IMR-90 (cell line): ENCODE results near the gene CACNA1I. TPM values are rescaled to one million over a fixed set of nuclear protein-coding genes. Genes with fewer than 3 reads are reported as not detected.

ENCODE experiments used
- ATAC-seq: fragments of 200-7000 bp; cut with Tn5 transposase; 2 replicates; pipeline ENCODE4 v1.9.1; 2020; ENCODE audit warnings: low read depth, mild to moderate bottlenecking, moderate library complexity
- BruUV-seq: library from RNA; stranded (reverse); fragments of 400-500 nt; replicated peaks from 2 replicates; lab custom pipeline; 2021; lab: Mats Ljungman, UMichigan
- CTCF ChIA-PET: fragments of 300-600 bp; formaldehyde crosslinking; extraction: SDS; loops from one replicate; lab custom pipeline; 2021; ENCODE audit warnings: antibody characterized with exemption; lab: Yijun Ruan, JAX
- POLR2A ChIA-PET: fragments of 300-600 bp; sonication (Branson Sonifier 250); formaldehyde crosslinking; loops from one replicate; lab custom pipeline; 2022; ENCODE audit warnings: antibody characterized with exemption; ENCODE audit not compliant: unreplicated experiment; lab: Charles Lee
- DNase-seq: peaks from one replicate; pipeline ENCODE4 v3.0.0; 2013
- H2AFZ ChIP-seq: replicated peaks from 2 replicates; pipeline ENCODE3; 2013; ENCODE audit warnings: low read length, mild to moderate bottlenecking; ENCODE audit not compliant: poor library complexity
- H2AK5ac ChIP-seq: 2 replicates; pipeline ENCODE4 v1.6.1; 2013; ENCODE audit warnings: low read depth, low read length, inconsistent platforms
- H2AK9ac ChIP-seq: replicated peaks from 2 replicates; pipeline ENCODE3; 2013; ENCODE audit warnings: mild to moderate bottlenecking, low read depth, low read length, moderate library complexity; ENCODE audit not compliant: poor library complexity
- H2BK120ac ChIP-seq: 2 replicates; pipeline ENCODE4 v1.6.1; 2013; ENCODE audit warnings: low read depth, low read length, inconsistent platforms
- H2BK15ac ChIP-seq: 3 replicates; pipeline ENCODE4 v1.6.1; 2013; ENCODE audit warnings: low read depth, low read length, inconsistent platforms
- H2BK20ac ChIP-seq: 2 replicates; pipeline ENCODE4 v1.6.1; 2013; ENCODE audit warnings: low read depth, mild to moderate bottlenecking, inconsistent platforms, low read length, moderate library complexity
- H2BK5ac ChIP-seq: 2 replicates; pipeline ENCODE4 v1.6.1; 2013; ENCODE audit warnings: mild to moderate bottlenecking, low read depth, low read length, inconsistent platforms; ENCODE audit not compliant: poor library complexity, severe bottlenecking
- H3K14ac ChIP-seq: replicated peaks from 2 replicates; pipeline ENCODE4 v1.6.1; 2013; ENCODE audit warnings: low read depth, low read length, inconsistent platforms
- H3K18ac ChIP-seq: 2 replicates; pipeline ENCODE4 v1.6.1; 2013; ENCODE audit warnings: low read depth, low read length, control low read depth
- H3K23ac ChIP-seq: 2 replicates; pipeline ENCODE4 v1.6.1; 2013; ENCODE audit warnings: low read depth, low read length, inconsistent platforms
- H3K27ac ChIP-seq: 2 replicates; pipeline ENCODE4 v1.5.1; 2013; ENCODE audit warnings: mild to moderate bottlenecking, control low read depth, low read length; ENCODE audit not compliant: insufficient read depth
- H3K27me3 ChIP-seq: 2 replicates; pipeline ENCODE4 v1.6.1; 2013; ENCODE audit warnings: low read length; ENCODE audit not compliant: control insufficient read depth, insufficient read depth
- H3K36me3 ChIP-seq: 2 replicates; pipeline ENCODE4 v1.6.1; 2013; ENCODE audit warnings: low read length, mixed read lengths; ENCODE audit not compliant: control insufficient read depth, insufficient read depth
- H3K4ac ChIP-seq: 2 replicates; pipeline ENCODE4 v1.6.1; 2013; ENCODE audit warnings: low read depth, low read length, inconsistent platforms
- H3K4me1 ChIP-seq: 2 replicates; pipeline ENCODE4 v1.6.1; 2013; ENCODE audit warnings: low read length, mixed read lengths; ENCODE audit not compliant: control insufficient read depth, insufficient read depth
- H3K4me2 ChIP-seq: 2 replicates; pipeline ENCODE4 v1.6.1; 2013; ENCODE audit warnings: low read depth, mild to moderate bottlenecking, control low read depth, low read length, moderate library complexity
- H3K4me3 ChIP-seq: 2 replicates; pipeline ENCODE4 v1.5.1; 2013; ENCODE audit warnings: low read depth, mild to moderate bottlenecking, control low read depth, low read length, moderate library complexity; ENCODE audit not compliant: insufficient read depth
- H3K56ac ChIP-seq: 2 replicates; pipeline ENCODE4 v1.6.1; 2013; ENCODE audit warnings: low read length, inconsistent platforms; ENCODE audit not compliant: insufficient read depth; ENCODE audit errors: extremely low read depth
- H3K79me1 ChIP-seq, 2 experiments: 2 replicates each; pipeline ENCODE4 v1.6.1; 2013; ENCODE audit warnings: low read length in 2 of 2, inconsistent platforms in 1 of 2, low read depth in 1 of 2
- H3K9ac ChIP-seq: 2 replicates; pipeline ENCODE4 v1.6.1; 2013; ENCODE audit warnings: low read depth, low read length, control low read depth
- H3K9me1 ChIP-seq: 2 replicates; pipeline ENCODE4 v1.6.1; 2013; ENCODE audit warnings: low read length, inconsistent platforms; ENCODE audit not compliant: insufficient read depth
- H3K9me3 ChIP-seq: 2 replicates; pipeline ENCODE4 v1.6.1; 2013; ENCODE audit warnings: low read length; ENCODE audit not compliant: control insufficient read depth, insufficient read depth
- H4K20me1 ChIP-seq: 2 replicates; pipeline ENCODE4 v1.6.1; 2013; ENCODE audit warnings: low read length, inconsistent platforms; ENCODE audit not compliant: insufficient read depth
- H4K5ac ChIP-seq: 2 replicates; pipeline ENCODE4 v1.6.1; 2013; ENCODE audit warnings: mild to moderate bottlenecking, low read depth, low read length, control low read depth
- H4K8ac ChIP-seq, 2 experiments: 2 replicates each; pipeline ENCODE4 v1.6.1; 2013; ENCODE audit warnings: low read depth in 2 of 2, low read length in 2 of 2, control low read depth in 1 of 2, inconsistent platforms in 1 of 2
- H4K91ac ChIP-seq: 2 replicates; pipeline ENCODE4 v1.6.1; 2013; ENCODE audit warnings: low read depth, low read length, inconsistent platforms; ENCODE audit not compliant: insufficient read depth
- BHLHE40 ChIP-seq: fragments of 150-350 bp; IDR thresholded peaks from 2 replicates; pipeline ENCODE4 v1.6.1; 2016; ENCODE audit warnings: mild to moderate bottlenecking, low read depth, low read length
- CEBPB ChIP-seq: IDR thresholded peaks from 2 replicates; pipeline ENCODE4 v1.6.1; 2012; ENCODE audit warnings: low read depth, low read length, improper control_type of control experiment
- FOS ChIP-seq: fragments of 150-350 bp; IDR thresholded peaks from 2 replicates; pipeline ENCODE4 v1.6.1; 2016; ENCODE audit warnings: low read depth, low read length
- MAFK ChIP-seq: IDR thresholded peaks from 2 replicates; pipeline ENCODE4 v1.6.1; 2012; ENCODE audit warnings: low read depth, low read length, improper control_type of control experiment
- MAZ ChIP-seq: IDR thresholded peaks from 2 replicates; pipeline ENCODE4 v1.6.1; 2012; ENCODE audit warnings: low read depth, mild to moderate bottlenecking, low read length, improper control_type of control experiment, moderate library complexity, borderline replicate concordance
- MXI1 ChIP-seq: IDR thresholded peaks from 2 replicates; pipeline ENCODE4 v1.6.1; 2012; ENCODE audit warnings: low read depth, mild to moderate bottlenecking, low read length, moderate library complexity, borderline replicate concordance
- NFE2L2 ChIP-seq: fragments of 150-350 bp; IDR thresholded peaks from 2 replicates; pipeline ENCODE4 v1.6.1; 2016; ENCODE audit warnings: low read depth, mild to moderate bottlenecking, low read length
- POLR2A ChIP-seq: IDR thresholded peaks from 2 replicates; pipeline ENCODE4 v1.6.1; 2012; ENCODE audit warnings: mild to moderate bottlenecking, low read depth, low read length
- RAD21 ChIP-seq: IDR thresholded peaks from 2 replicates; pipeline ENCODE4 v1.6.1; 2012; ENCODE audit warnings: low read length, improper control_type of control experiment
- RCOR1 ChIP-seq: IDR thresholded peaks from 2 replicates; pipeline ENCODE4 v1.6.1; 2012; ENCODE audit warnings: mild to moderate bottlenecking, low read length, improper control_type of control experiment; ENCODE audit not compliant: insufficient replicate concordance
- RFX5 ChIP-seq: IDR thresholded peaks from 2 replicates; pipeline ENCODE4 v1.8.0; 2012; ENCODE audit warnings: low read depth, mild to moderate bottlenecking, low read length, moderate library complexity
- SMC3 ChIP-seq: fragments of 150-350 bp; IDR thresholded peaks from 2 replicates; pipeline ENCODE4 v1.6.1; 2016; ENCODE audit warnings: low read depth, mild to moderate bottlenecking, antibody characterized with exemption, low read length, moderate library complexity
- WGBS, 2 experiments: methylation state at CpG; one replicate each; pipeline versions ENCODE4 v1.1.5 to v1.1.7; 2013; ENCODE audit warnings: missing lambda C conversion rate in 2 of 2; ENCODE audit not compliant: insufficient read length in 1 of 2; ENCODE audit errors: extremely low coverage in 2 of 2; 5-methylcytosine and 5-hydroxymethylcytosine counted together
- dilution Hi-C: fragments of 300-500 bp; cut with HindIII; formaldehyde crosslinking; loops from one replicate; pipeline ENCODE4 v1.14.3; 2018; ENCODE audit warnings: low sequenced_read_pairs; ENCODE audit not compliant: unreplicated experiment
- in situ Hi-C: fragments of 300-500 bp; cut with MboI; formaldehyde crosslinking; loops from 3 replicates; pipeline ENCODE4 v1.14.3; 2019; ENCODE audit warnings: low sequenced_read_pairs, inconsistent platforms, mixed read lengths
- intact Hi-C: fragments of 100-400 bp; cut with micrococcal nuclease; formaldehyde crosslinking; loops from 2 replicates; pipeline ENCODE4 v1.10.0; 2022
- polyA plus RNA-seq, 3 experiments: library from polyadenylated mRNA; depleted of rRNA; stranded (reverse); fragments of >200 nt; gene quantifications; 2 replicates each; pipeline ENCODE4 v1.2.3, GENCODE V29; 2012; ENCODE audit warnings: low replicate concordance in 1 of 3
- total RNA-seq: library from RNA; depleted of rRNA; stranded (reverse); fragments of >200 nt; gene quantifications from 2 replicates; pipeline ENCODE4 v1.2.3, GENCODE V29; 2012
- TF ChIP-seq, protein P1 (sequence below): fragments of 150-350 bp; IDR thresholded peaks from 2 replicates; pipeline ENCODE4 v1.6.1; 2016; ENCODE audit warnings: low read depth, mild to moderate bottlenecking, low read length, moderate library complexity, borderline replicate concordance
- TF ChIP-seq, protein P2 (sequence below): fragments of 150-350 bp; IDR thresholded peaks from 2 replicates; pipeline ENCODE4 v1.6.1; 2017; ENCODE audit warnings: mild to moderate bottlenecking, antibody characterized with exemption, low read length, low read depth
- TF ChIP-seq, protein P3 (sequence below): conservative IDR thresholded peaks from 2 replicates; pipeline ENCODE4 v1.5.1; 2012; ENCODE audit warnings: mild to moderate bottlenecking, low read depth, low read length, improper control_type of control experiment

CACNA1I gene
- total and polyA plus RNA-seq, 2 of the 4 experiments (the other 2 are of a cell fraction): under 0.01 to 0.02 TPM

DNA sequence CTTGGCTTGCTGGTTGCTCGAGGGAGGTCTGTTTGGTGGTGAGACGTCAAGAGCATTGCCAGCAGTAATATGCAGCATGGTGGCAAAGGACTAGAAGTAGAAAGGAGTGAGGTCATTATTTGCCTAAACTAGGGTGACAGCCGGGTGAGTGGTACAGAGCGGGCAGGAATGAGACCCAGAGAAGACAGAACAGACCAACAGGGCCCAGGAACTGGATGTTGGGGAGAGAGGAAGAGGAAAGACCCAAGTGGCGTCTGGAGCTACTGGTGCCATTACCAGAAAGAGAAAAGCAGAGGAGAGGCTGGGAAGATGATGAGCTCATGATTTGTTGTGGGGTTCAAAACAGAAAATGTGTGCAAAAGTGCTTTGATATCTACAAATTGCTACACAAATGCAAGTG lies 164.3 kb downstream of the CACNA1I start:
- CTCF ChIA-PET: no interaction called here
- no TSS peak for BruUV-seq
- H4K5ac ChIP-seq: no peak overlapping the region
- no peak for ATAC-seq
- no peak overlapping the region for H3K4me3 ChIP-seq
- H3K18ac ChIP-seq: no peak overlapping the region
- H2BK5ac ChIP-seq: no peak overlapping the region
- no peak overlapping the region for H3K4ac ChIP-seq
- no peak overlapping the region for H4K8ac ChIP-seq
- no peak overlapping the region for H2BK120ac ChIP-seq
- no peak overlapping the region for H3K14ac ChIP-seq
- no peaks in the 10 kb centered on the region for H3K36me3 ChIP-seq
- H3K4me1 ChIP-seq: no peaks in the 10 kb centered on the region; the same call in 1 of the 2 replicates
- H3K9ac ChIP-seq: no peak overlapping the region
- H3K27ac ChIP-seq: no peak overlapping the region
- H2BK15ac ChIP-seq: no peak overlapping the region
- peaks cover 3% of the 10 kb centered on the region; the same call in 1 of the 2 replicates for H3K9me1 ChIP-seq
- no peak overlapping the region for H4K91ac ChIP-seq
- no peak overlapping the region for H3K56ac ChIP-seq
- intact Hi-C loops (no loop called here), in situ Hi-C loops (no loop called here), dilution Hi-C loops (no loop called here)
- no peak overlapping the region for H2AK5ac ChIP-seq
- DNase-seq: no peak
- H2AFZ ChIP-seq: no peak overlapping the region
- H3K4me2 ChIP-seq: no peak overlapping the region
- H3K23ac ChIP-seq: no peak overlapping the region
- peaks cover 35% of the 10 kb centered on the region for H3K27me3 ChIP-seq
- H2BK20ac ChIP-seq: no peak overlapping the region
- TF ChIP-seq CEBPB: no peak
- TF ChIP-seq, protein P1, sequence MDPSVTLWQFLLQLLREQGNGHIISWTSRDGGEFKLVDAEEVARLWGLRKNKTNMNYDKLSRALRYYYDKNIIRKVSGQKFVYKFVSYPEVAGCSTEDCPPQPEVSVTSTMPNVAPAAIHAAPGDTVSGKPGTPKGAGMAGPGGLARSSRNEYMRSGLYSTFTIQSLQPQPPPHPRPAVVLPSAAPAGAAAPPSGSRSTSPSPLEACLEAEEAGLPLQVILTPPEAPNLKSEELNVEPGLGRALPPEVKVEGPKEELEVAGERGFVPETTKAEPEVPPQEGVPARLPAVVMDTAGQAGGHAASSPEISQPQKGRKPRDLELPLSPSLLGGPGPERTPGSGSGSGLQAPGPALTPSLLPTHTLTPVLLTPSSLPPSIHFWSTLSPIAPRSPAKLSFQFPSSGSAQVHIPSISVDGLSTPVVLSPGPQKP: no peak
- TF ChIP-seq BHLHE40: no peak
- TF ChIP-seq MXI1: no peak
- no peak for TF ChIP-seq RFX5
- TF ChIP-seq POLR2A: no peak
- TF ChIP-seq RCOR1: no peak
- no peak for TF ChIP-seq SMC3
- no peak for TF ChIP-seq RAD21
- TF ChIP-seq, protein P2, sequence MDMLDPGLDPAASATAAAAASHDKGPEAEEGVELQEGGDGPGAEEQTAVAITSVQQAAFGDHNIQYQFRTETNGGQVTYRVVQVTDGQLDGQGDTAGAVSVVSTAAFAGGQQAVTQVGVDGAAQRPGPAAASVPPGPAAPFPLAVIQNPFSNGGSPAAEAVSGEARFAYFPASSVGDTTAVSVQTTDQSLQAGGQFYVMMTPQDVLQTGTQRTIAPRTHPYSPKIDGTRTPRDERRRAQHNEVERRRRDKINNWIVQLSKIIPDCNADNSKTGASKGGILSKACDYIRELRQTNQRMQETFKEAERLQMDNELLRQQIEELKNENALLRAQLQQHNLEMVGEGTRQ: no peak
- TF ChIP-seq FOS: no peak
- TF ChIP-seq MAZ: no peak
- no peak for TF ChIP-seq MAFK
- TF ChIP-seq NFE2L2: no peak
- TF ChIP-seq, protein P3, sequence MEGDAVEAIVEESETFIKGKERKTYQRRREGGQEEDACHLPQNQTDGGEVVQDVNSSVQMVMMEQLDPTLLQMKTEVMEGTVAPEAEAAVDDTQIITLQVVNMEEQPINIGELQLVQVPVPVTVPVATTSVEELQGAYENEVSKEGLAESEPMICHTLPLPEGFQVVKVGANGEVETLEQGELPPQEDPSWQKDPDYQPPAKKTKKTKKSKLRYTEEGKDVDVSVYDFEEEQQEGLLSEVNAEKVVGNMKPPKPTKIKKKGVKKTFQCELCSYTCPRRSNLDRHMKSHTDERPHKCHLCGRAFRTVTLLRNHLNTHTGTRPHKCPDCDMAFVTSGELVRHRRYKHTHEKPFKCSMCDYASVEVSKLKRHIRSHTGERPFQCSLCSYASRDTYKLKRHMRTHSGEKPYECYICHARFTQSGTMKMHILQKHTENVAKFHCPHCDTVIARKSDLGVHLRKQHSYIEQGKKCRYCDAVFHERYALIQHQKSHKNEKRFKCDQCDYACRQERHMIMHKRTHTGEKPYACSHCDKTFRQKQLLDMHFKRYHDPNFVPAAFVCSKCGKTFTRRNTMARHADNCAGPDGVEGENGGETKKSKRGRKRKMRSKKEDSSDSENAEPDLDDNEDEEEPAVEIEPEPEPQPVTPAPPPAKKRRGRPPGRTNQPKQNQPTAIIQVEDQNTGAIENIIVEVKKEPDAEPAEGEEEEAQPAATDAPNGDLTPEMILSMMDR: no peak
- 60% methylated on average over 3 of the region's 5 CpGs; no CpG with 5 or more reads in 1 of the 2 experiments for WGBS, 2 experiments
- no peaks in the 10 kb centered on the region for H3K9me3 ChIP-seq
- POLR2A ChIA-PET: no interaction called here
- H2AK9ac ChIP-seq: no peak overlapping the region
- H4K20me1 ChIP-seq: no peaks in the 10 kb centered on the region
- no peaks in the 10 kb centered on the region for H3K79me1 ChIP-seq
